GM10266 (cell line): ENCODE results near the gene STMN3.

Experiments
- DNase-seq: peaks from one replicate; pipeline ENCODE4 v3.0.0; 2012; ENCODE audit errors: extremely low spot score
- TF ChIP-seq, protein P1 (sequence below): IDR thresholded peaks from 2 replicates; pipeline ENCODE4 v1.5.1; 2012; ENCODE audit warnings: mild to moderate bottlenecking, low read depth; ENCODE audit not compliant: control insufficient read depth, insufficient read depth; ENCODE audit errors: missing control alignments

The STMN3 gene

DNA sequence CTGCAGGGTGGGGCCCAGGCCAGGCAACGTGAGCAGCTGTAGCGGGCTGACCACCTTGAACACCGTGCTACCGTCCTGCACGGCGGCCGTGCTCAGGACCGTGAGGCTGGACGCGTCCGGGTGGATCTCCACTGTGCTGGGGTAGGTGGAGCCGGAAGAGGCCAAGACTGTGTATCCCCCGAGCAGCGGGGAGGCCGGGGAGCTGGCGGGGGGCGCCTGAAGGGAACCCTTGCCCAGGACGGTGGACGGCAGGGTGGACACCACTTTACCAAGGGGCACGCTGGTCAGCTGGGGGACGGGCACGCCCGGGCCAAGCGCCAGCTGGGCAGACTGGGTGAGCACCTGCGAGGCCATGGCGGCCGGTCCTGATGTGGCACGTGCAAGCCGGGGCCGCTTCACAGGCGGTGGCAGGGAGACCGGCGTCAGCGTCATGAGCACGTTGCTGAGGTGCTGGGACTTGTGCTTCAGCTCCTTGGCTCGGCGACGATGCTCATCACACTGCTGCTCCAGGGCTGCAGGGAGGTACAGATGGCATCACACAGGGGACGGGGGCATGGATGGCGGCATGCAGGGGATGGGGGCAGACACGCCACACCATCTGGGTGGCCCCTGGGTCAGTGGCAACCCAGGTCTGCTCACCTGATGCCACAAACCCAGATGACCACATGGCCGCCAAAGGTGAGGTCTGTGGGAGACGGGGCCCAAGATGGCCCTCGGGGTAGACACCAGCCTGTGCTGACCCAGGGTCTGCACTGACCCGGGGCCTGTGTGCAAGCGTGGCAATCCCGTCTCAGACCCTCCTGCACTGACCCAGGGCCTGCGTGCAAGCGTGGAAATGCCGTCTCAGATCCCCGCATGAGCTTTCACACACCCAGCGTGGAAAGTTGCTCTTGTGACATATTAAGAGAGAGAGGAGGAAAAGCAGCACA lies 62.7 kb downstream of the STMN3 start:
- no peak for DNase-seq
- TF ChIP-seq, protein P1, sequence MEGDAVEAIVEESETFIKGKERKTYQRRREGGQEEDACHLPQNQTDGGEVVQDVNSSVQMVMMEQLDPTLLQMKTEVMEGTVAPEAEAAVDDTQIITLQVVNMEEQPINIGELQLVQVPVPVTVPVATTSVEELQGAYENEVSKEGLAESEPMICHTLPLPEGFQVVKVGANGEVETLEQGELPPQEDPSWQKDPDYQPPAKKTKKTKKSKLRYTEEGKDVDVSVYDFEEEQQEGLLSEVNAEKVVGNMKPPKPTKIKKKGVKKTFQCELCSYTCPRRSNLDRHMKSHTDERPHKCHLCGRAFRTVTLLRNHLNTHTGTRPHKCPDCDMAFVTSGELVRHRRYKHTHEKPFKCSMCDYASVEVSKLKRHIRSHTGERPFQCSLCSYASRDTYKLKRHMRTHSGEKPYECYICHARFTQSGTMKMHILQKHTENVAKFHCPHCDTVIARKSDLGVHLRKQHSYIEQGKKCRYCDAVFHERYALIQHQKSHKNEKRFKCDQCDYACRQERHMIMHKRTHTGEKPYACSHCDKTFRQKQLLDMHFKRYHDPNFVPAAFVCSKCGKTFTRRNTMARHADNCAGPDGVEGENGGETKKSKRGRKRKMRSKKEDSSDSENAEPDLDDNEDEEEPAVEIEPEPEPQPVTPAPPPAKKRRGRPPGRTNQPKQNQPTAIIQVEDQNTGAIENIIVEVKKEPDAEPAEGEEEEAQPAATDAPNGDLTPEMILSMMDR, result no peak
